Adipocyte (in vitro differentiated cells): ENCODE measurements around the gene GLRX2.
A peak's percentile ranks its signal among the peaks of the same experiment; 100 is the strongest.

Source experiments
- DNase-seq: peaks from one replicate; pipeline ENCODE4 v3.0.0-alpha.2; 2015; ENCODE audit warnings: low read depth
- H3K27me3 ChIP-seq: replicated peaks from 2 replicates; pipeline ENCODE4 v1.7.0; 2013; ENCODE audit warnings: mild to moderate bottlenecking, low read length, moderate library complexity; ENCODE audit not compliant: control insufficient read depth, insufficient read depth
- H3K36me3 ChIP-seq: 2 replicates; pipeline ENCODE4 v1.7.0; 2013; ENCODE audit warnings: low read length, mild to moderate bottlenecking, moderate library complexity; ENCODE audit not compliant: control insufficient read depth, insufficient read depth, severe bottlenecking
- H3K4me1 ChIP-seq: 2 replicates; pipeline ENCODE4 v1.7.0; 2013; ENCODE audit warnings: mild to moderate bottlenecking, low read length, moderate library complexity; ENCODE audit not compliant: control insufficient read depth, insufficient read depth
- H3K4me3 ChIP-seq: 2 replicates; pipeline ENCODE4 v1.7.0; 2013; ENCODE audit warnings: mild to moderate bottlenecking, low read length, moderate library complexity
- H3K9ac ChIP-seq: 2 replicates; pipeline ENCODE4 v1.7.0; 2013; ENCODE audit warnings: mild to moderate bottlenecking, low read length, moderate library complexity
- H3K9me3 ChIP-seq: 2 replicates; pipeline ENCODE4 v1.7.0; 2013; ENCODE audit warnings: mild to moderate bottlenecking, low read length, moderate library complexity; ENCODE audit not compliant: control insufficient read depth

Gene GLRX2

GRCh38 chr1:193085263-193085662, 20.0 kb downstream of the GLRX2 start:
- no peaks in the 10 kb centered on the region for H3K27me3 ChIP-seq
- no peak overlapping the region for H3K4me3 ChIP-seq
- peaks cover 62% of the 10 kb centered on the region for H3K36me3 ChIP-seq
- DNase-seq: no peak
- no peaks in the 10 kb centered on the region for H3K9me3 ChIP-seq
- no peak overlapping the region for H3K9ac ChIP-seq
- peaks cover 7% of the 10 kb centered on the region for H3K4me1 ChIP-seq

GRCh38 chr1:193083365-193084088, 21.7 kb downstream of the GLRX2 start:
- no peak for DNase-seq
- peaks cover 7% of the 10 kb centered on the region for H3K4me1 ChIP-seq
- no peaks in the 10 kb centered on the region for H3K27me3 ChIP-seq
- H3K9ac ChIP-seq: no peak overlapping the region
- no peak overlapping the region for H3K4me3 ChIP-seq
- peaks cover 69% of the 10 kb centered on the region for H3K36me3 ChIP-seq
- H3K9me3 ChIP-seq: peaks cover 3% of the 10 kb centered on the region

GRCh38 chr1:193079187-193079586, 26.0 kb downstream of the GLRX2 start:
- Histone ChIP-seq H3K9me3 (peaks cover 11% of the 10 kb centered on the region), H3K4me1 (no peaks in the 10 kb centered on the region), H3K36me3 (peaks cover 71% of the 10 kb centered on the region), H3K4me3 (no peak overlapping the region), H3K27me3 (no peaks in the 10 kb centered on the region), H3K9ac (no peak overlapping the region)
- no peak for DNase-seq

GRCh38 chr1:193077991-193078390, 27.2 kb downstream of the GLRX2 start:
- H3K9me3 ChIP-seq: peaks cover 11% of the 10 kb centered on the region
- H3K9ac ChIP-seq: no peak overlapping the region
- peaks cover 64% of the 10 kb centered on the region for H3K36me3 ChIP-seq
- no peaks in the 10 kb centered on the region for H3K27me3 ChIP-seq
- no peaks in the 10 kb centered on the region for H3K4me1 ChIP-seq
- H3K4me3 ChIP-seq: no peak overlapping the region
- no peak for DNase-seq

GRCh38 chr1:193070942-193071341, 34.3 kb downstream of the GLRX2 start:
- Histone ChIP-seq H3K36me3 (peaks cover 16% of the 10 kb centered on the region), H3K4me1 (no peaks in the 10 kb centered on the region), H3K4me3 (no peak overlapping the region), H3K9ac (no peak overlapping the region), H3K27me3 (no peaks in the 10 kb centered on the region), H3K9me3 (no peaks in the 10 kb centered on the region)
- DNase-seq: no peak

- H3K9ac ChIP-seq: no peak overlapping the region
- no peak overlapping the region for H3K4me3 ChIP-seq
- H3K36me3 ChIP-seq: peaks cover 16% of the 10 kb centered on the region
- H3K9me3 ChIP-seq: no peaks in the 10 kb centered on the region
- no peaks in the 10 kb centered on the region for H3K4me1 ChIP-seq
- DNase-seq: no peak
- no peaks in the 10 kb centered on the region for H3K27me3 ChIP-seq
Measured at GRCh38 chr1:193070386-193070753, 34.8 kb downstream of the GLRX2 start.

GRCh38 chr1:193069748-193070385, 35.3 kb downstream of the GLRX2 start:
- H3K27me3 ChIP-seq: no peaks in the 10 kb centered on the region
- peaks cover 16% of the 10 kb centered on the region for H3K36me3 ChIP-seq
- H3K4me1 ChIP-seq: no peaks in the 10 kb centered on the region
- peak; percentile 11 for DNase-seq
- H3K4me3 ChIP-seq: no peak overlapping the region
- no peaks in the 10 kb centered on the region for H3K9me3 ChIP-seq
- H3K9ac ChIP-seq: no peak overlapping the region

GRCh38 chr1:193068013-193068412, 37.2 kb downstream of the GLRX2 start:
- H3K4me1 ChIP-seq: no peaks in the 10 kb centered on the region
- DNase-seq: no peak
- no peak overlapping the region for H3K9ac ChIP-seq
- H3K4me3 ChIP-seq: no peak overlapping the region
- H3K36me3 ChIP-seq: peaks cover 11% of the 10 kb centered on the region
- no peaks in the 10 kb centered on the region for H3K9me3 ChIP-seq
- H3K27me3 ChIP-seq: no peaks in the 10 kb centered on the region

- Histone ChIP-seq H3K27me3 (no peaks in the 10 kb centered on the region), H3K36me3 (peaks cover 11% of the 10 kb centered on the region), H3K9me3 (no peaks in the 10 kb centered on the region), H3K4me3 (no peak overlapping the region), H3K4me1 (peaks cover 3% of the 10 kb centered on the region), H3K9ac (no peak overlapping the region)
- DNase-seq: no peak
Measured at GRCh38 chr1:193066606-193067005, 38.6 kb downstream of the GLRX2 start.

- no peaks in the 10 kb centered on the region for H3K9me3 ChIP-seq
- peaks cover 10% of the 10 kb centered on the region for H3K4me1 ChIP-seq
- H3K4me3 ChIP-seq: no peak overlapping the region
- H3K27me3 ChIP-seq: no peaks in the 10 kb centered on the region
- no peak for DNase-seq
- peaks cover 11% of the 10 kb centered on the region for H3K36me3 ChIP-seq
- H3K9ac ChIP-seq: no peak overlapping the region
Measured at GRCh38 chr1:193065954-193066353, 39.3 kb downstream of the GLRX2 start.

GRCh38 chr1:193062698-193063463, 42.3 kb downstream of the GLRX2 start:
- H3K36me3 ChIP-seq: no peaks in the 10 kb centered on the region
- no peaks in the 10 kb centered on the region for H3K9me3 ChIP-seq
- no peak for DNase-seq
- peaks cover 14% of the 10 kb centered on the region for H3K4me1 ChIP-seq
- no peak overlapping the region for H3K4me3 ChIP-seq
- H3K27me3 ChIP-seq: no peaks in the 10 kb centered on the region
- no peak overlapping the region for H3K9ac ChIP-seq
